A549 (cell line): ENCODE data around the gene LRRN4CL.
"Not testable (repeated sequence)": the region's sequence is repeated elsewhere in the genome, so short reads cannot be mapped to it uniquely, and the experiment has no call there.

Source experiments
- POLR2A ChIP-seq: IDR thresholded peaks from 2 replicates; pipeline ENCODE4 v1.6.1; 2012; ENCODE audit warnings: mild to moderate bottlenecking, low read length
- POLR2AphosphoS2 ChIP-seq: conservative IDR thresholded peaks from 2 replicates; pipeline ENCODE4 v1.6.1; 2012; ENCODE audit warnings: low read length, improper control_type of control experiment, inconsistent platforms
- TF ChIP-seq, protein P1 (sequence below): fragments of >200 bp; sonication (Bioruptor Twin); formaldehyde crosslinking; IDR thresholded peaks from 3 replicates; pipeline ENCODE4 v1.5.1; 2016

DNA sequence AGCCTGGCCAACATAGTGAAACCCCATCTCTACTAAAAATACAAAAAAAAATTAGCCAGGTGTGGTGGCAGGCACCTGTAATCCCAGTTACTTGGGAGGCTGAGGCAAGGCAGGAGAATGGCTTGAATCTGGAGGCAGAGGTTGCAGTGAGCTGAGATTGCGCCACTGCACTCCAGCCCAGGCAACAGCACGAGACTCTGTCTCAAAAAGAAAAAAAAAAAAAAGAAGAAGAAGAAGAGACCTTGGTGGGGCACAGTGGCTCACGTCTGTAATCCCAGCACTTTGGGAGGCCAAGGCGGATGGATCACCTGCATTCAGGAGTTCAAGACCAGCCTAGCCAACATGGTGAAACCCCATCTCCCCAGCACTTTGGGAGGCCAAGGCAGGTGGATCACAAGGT lies 14.6 kb upstream of the LRRN4CL start:
- TF ChIP-seq, protein P1, sequence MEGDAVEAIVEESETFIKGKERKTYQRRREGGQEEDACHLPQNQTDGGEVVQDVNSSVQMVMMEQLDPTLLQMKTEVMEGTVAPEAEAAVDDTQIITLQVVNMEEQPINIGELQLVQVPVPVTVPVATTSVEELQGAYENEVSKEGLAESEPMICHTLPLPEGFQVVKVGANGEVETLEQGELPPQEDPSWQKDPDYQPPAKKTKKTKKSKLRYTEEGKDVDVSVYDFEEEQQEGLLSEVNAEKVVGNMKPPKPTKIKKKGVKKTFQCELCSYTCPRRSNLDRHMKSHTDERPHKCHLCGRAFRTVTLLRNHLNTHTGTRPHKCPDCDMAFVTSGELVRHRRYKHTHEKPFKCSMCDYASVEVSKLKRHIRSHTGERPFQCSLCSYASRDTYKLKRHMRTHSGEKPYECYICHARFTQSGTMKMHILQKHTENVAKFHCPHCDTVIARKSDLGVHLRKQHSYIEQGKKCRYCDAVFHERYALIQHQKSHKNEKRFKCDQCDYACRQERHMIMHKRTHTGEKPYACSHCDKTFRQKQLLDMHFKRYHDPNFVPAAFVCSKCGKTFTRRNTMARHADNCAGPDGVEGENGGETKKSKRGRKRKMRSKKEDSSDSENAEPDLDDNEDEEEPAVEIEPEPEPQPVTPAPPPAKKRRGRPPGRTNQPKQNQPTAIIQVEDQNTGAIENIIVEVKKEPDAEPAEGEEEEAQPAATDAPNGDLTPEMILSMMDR = not testable (repeated sequence)
- not testable (repeated sequence) for TF ChIP-seq POLR2AphosphoS2, POLR2A
